Suprapubic skin (tissue), 4 donors: ENCODE results near the gene CREB5.

Source experiments
- CTCF ChIP-seq, 2 donors: fragments of 200-600 bp in 1 of 2; fragments of 450-650 bp in 1 of 2; sonication (generic) in 1 of 2; IDR thresholded peaks; one replicate each; pipeline ENCODE4 v1.5.1; 2016 to 2019; ENCODE audit warnings: antibody characterized with exemption in 2 of 2, mild to moderate bottlenecking in 1 of 2, moderate library complexity in 1 of 2
- EP300 ChIP-seq: sonication (generic); formaldehyde crosslinking; IDR thresholded peaks from one replicate; pipeline ENCODE4 v1.6.1; 2017; ENCODE audit warnings: antibody characterized with exemption
- POLR2A ChIP-seq, 2 donors: fragments of 450-650 bp; IDR thresholded peaks; one replicate each; pipeline ENCODE4 v1.6.1; 2017; ENCODE audit warnings: antibody characterized with exemption in 2 of 2, mild to moderate bottlenecking in 2 of 2, moderate library complexity in 2 of 2
- POLR2AphosphoS5 ChIP-seq, 3 donors: sonication (generic); formaldehyde crosslinking; IDR thresholded peaks; one replicate each; pipeline ENCODE4 v1.6.1; 2017; ENCODE audit warnings: antibody characterized with exemption in 3 of 3

- no peak for TF ChIP-seq CTCF (IDR thresholded peaks at IDR 0.05)
- TF ChIP-seq POLR2A (IDR thresholded peaks at IDR 0.05) = no peak
- no peak for TF ChIP-seq POLR2AphosphoS5 (IDR thresholded peaks at IDR 0.05)
- TF ChIP-seq EP300 = no peak
Observed at GRCh38 chr7:28392289-28392688, 20.0 kb upstream of the CREB5 start.
